Loucy (cell line): ENCODE data around the gene SNX20.
A peak's percentile ranks its signal among the peaks of the same experiment; 100 is the strongest.

Source experiments
- H2AFZ ChIP-seq: fragments of 200-600 bp; sonication (generic); 2 replicates; pipeline ENCODE4 v1.6.0; 2016; ENCODE audit warnings: antibody characterized with exemption, mild to moderate bottlenecking, low read length, moderate library complexity
- H3F3A ChIP-seq: fragments of 200-600 bp; 2 replicates; pipeline ENCODE4 v1.6.0; 2016; ENCODE audit warnings: antibody characterized with exemption, low read depth, mild to moderate bottlenecking
- H3K27me3 ChIP-seq: fragments of 200-600 bp; sonication (generic); 2 replicates; pipeline ENCODE4 v1.6.1; 2014; ENCODE audit warnings: low read length, mild to moderate bottlenecking; ENCODE audit not compliant: insufficient read depth, poor library complexity, severe bottlenecking
- H3K36me3 ChIP-seq: fragments of 200-600 bp; sonication (generic); 2 replicates; pipeline ENCODE4 v1.6.1; 2016; ENCODE audit warnings: low read length; ENCODE audit not compliant: insufficient read depth
- H3K4me1 ChIP-seq: fragments of 200-600 bp; sonication (generic); 2 replicates; pipeline ENCODE4 v1.5.1; 2014; ENCODE audit warnings: low read length, mild to moderate bottlenecking; ENCODE audit not compliant: insufficient read depth, poor library complexity, severe bottlenecking
- H3K4me2 ChIP-seq: fragments of 200-600 bp; sonication (generic); 2 replicates; pipeline ENCODE4 v1.6.0; 2014; ENCODE audit warnings: antibody characterized with exemption, low read length, low read depth, mild to moderate bottlenecking; ENCODE audit not compliant: poor library complexity, severe bottlenecking
- H3K4me3 ChIP-seq: fragments of 200-600 bp; sonication (generic); 2 replicates; pipeline ENCODE4 v1.5.1; 2014; ENCODE audit warnings: low read length, mild to moderate bottlenecking, mixed read lengths; ENCODE audit not compliant: poor library complexity, severe bottlenecking
- H3K79me2 ChIP-seq: fragments of 200-600 bp; sonication (generic); 2 replicates; pipeline ENCODE4 v1.6.1; 2014; ENCODE audit warnings: low read length; ENCODE audit not compliant: insufficient read depth
- H3K9ac ChIP-seq: fragments of 200-600 bp; sonication (generic); 2 replicates; pipeline ENCODE4 v1.6.0; 2014; ENCODE audit warnings: mild to moderate bottlenecking, low read depth, low read length, moderate library complexity; ENCODE audit not compliant: poor library complexity, severe bottlenecking
- H3K9me2 ChIP-seq: fragments of 200-600 bp; sonication (generic); replicated peaks from 2 replicates; pipeline ENCODE4 v1.6.1; 2016; ENCODE audit warnings: low read depth, low read length, mixed read lengths
- H3K9me3 ChIP-seq: fragments of 200-600 bp; sonication (generic); 2 replicates; pipeline ENCODE4 v1.6.1; 2014; ENCODE audit warnings: mild to moderate bottlenecking, antibody characterized with exemption, low read length, low read depth; ENCODE audit not compliant: insufficient read depth
- H4K20me1 ChIP-seq: fragments of 200-600 bp; sonication (generic); 2 replicates; pipeline ENCODE4 v1.6.0; 2014; ENCODE audit warnings: antibody characterized with exemption, low read length, mild to moderate bottlenecking; ENCODE audit not compliant: insufficient read depth, poor library complexity, severe bottlenecking
- EZH2phosphoT487 ChIP-seq: fragments of 200-600 bp; IDR thresholded peaks from 2 replicates; pipeline ENCODE4 v1.6.1; 2018; ENCODE audit warnings: antibody characterized with exemption, mild to moderate bottlenecking, moderate library complexity, borderline replicate concordance
- TF ChIP-seq, protein P1 (sequence below): fragments of 200-600 bp; sonication (generic); conservative IDR thresholded peaks from 2 replicates; pipeline ENCODE4 v1.5.1; 2014; ENCODE audit warnings: mild to moderate bottlenecking, antibody characterized with exemption, low read length

The SNX20 gene

DNA sequence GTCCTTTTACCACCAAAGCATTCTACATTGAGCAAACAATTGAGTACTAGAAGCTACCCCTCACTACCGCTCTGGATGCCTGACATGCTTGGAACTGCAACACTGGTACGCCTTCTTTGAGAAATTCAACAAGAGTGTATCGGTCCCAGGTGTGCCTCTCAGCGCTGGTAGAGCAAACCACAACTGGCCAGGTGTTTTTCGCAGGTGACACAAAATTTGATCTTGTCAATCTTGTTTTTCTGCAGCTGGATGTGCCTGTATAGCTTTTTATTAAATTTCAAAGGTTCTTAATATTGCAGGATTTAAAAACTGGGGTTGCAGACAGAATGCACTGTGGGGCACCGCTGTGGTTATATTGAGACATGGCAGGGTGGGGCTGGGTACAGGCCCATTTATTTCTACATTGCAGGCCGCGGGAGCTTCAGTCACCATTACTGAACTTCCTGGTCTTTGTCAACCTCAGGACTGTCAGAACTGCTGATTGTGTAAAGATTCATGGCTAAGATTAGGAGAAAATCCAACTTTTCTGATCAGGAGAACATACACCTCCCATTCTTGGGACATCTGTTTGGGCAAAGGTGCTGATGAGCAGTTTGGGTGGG is 4.5 kb upstream of the SNX20 start:
- H3K4me3 ChIP-seq: no peak overlapping the region
- peak overlapping the region; percentile 64 for H3K9ac ChIP-seq
- no peaks in the 10 kb centered on the region for H3K36me3 ChIP-seq
- no peaks in the 10 kb centered on the region for H3K9me3 ChIP-seq
- no peaks in the 10 kb centered on the region for H4K20me1 ChIP-seq
- H3F3A ChIP-seq: no peaks in the 10 kb centered on the region
- H3K4me2 ChIP-seq: no peak overlapping the region
- H2AFZ ChIP-seq: no peak overlapping the region
- peaks cover 10% of the 10 kb centered on the region for H3K79me2 ChIP-seq
- no peaks in the 10 kb centered on the region for H3K9me2 ChIP-seq
- TF ChIP-seq, protein P1, sequence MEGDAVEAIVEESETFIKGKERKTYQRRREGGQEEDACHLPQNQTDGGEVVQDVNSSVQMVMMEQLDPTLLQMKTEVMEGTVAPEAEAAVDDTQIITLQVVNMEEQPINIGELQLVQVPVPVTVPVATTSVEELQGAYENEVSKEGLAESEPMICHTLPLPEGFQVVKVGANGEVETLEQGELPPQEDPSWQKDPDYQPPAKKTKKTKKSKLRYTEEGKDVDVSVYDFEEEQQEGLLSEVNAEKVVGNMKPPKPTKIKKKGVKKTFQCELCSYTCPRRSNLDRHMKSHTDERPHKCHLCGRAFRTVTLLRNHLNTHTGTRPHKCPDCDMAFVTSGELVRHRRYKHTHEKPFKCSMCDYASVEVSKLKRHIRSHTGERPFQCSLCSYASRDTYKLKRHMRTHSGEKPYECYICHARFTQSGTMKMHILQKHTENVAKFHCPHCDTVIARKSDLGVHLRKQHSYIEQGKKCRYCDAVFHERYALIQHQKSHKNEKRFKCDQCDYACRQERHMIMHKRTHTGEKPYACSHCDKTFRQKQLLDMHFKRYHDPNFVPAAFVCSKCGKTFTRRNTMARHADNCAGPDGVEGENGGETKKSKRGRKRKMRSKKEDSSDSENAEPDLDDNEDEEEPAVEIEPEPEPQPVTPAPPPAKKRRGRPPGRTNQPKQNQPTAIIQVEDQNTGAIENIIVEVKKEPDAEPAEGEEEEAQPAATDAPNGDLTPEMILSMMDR: no peak
- no peak for TF ChIP-seq EZH2phosphoT487
- H3K27me3 ChIP-seq: no peaks in the 10 kb centered on the region
- H3K4me1 ChIP-seq: peaks cover 49% of the 10 kb centered on the region

DNA sequence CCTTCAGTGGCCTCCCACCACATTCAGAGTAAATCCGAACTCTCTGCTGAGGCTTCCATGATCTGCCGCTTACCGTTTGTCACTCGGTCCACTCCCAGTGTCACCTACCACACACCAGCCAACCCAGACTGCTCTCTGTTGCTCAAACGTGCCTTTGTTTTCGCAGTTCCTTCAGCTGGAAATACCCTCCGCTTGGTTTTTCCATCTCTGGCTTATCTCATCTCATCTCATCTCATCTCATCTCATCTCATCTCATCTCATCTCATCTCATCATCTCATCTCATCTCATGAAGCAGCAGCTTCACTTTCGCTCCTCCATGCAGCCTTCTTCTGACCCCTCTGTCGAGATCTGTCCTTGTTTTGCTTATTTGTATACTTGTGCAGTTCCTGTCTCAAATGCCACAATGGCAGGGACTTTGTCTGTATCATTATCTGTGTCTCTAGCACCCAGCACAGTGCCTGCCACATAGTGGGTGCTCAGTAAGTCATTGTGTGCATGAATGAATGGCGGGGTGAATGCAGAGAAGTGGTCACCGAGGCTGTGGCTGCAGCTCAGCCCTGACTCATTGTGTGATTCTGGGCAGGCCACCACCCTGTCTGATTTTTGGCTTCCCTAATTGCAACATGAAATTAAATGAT is 3.8 kb upstream of the SNX20 start:
- Histone ChIP-seq H3K36me3 (no peaks in the 10 kb centered on the region), H3K9ac (peak overlapping the region; percentile 64), H3K4me2 (peak overlapping the region; percentile 70), H3F3A (no peaks in the 10 kb centered on the region), H3K9me3 (no peaks in the 10 kb centered on the region), H3K9me2 (no peaks in the 10 kb centered on the region), H3K4me3 (no peak overlapping the region), H2AFZ (no peak overlapping the region), H4K20me1 (no peaks in the 10 kb centered on the region), H3K79me2 (peaks cover 16% of the 10 kb centered on the region), H3K4me1 (peaks cover 55% of the 10 kb centered on the region), H3K27me3 (no peaks in the 10 kb centered on the region)
- TF ChIP-seq, protein P1: no peak
- TF ChIP-seq EZH2phosphoT487: no peak

DNA sequence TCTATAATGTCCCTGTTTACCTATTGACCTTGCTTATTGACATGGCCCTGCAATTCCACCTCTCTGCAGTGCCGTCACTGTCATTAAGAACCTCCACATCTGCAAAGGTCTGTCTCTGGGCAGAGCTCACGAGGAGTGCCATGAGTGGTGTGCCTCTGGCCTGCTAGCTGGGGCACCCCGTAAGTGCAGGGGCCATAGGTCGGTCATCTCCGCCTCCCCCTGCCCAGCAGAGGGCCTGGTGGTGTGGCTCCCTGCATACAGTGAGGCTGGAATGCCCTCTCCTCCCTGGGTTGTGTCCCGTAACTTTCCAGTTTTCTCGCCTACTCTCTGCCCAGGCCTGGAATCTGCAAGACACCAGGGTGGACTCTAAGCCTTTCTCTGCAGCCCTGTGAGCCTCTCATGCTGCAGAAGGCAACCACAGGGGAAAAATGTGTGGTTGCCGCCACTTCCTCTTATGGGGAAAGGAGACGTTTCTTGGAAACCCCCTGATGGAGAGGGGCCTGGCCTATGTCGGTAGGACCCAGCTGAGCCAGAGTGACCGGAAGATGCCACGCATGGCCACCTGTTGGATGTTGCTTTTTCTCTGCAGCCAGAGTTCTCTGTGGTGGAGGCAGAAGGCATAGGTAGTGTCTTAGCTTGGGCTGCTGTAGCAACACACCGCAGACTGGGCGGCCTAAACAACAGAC is 2.7 kb upstream of the SNX20 start:
- TF ChIP-seq, protein P1: no peak
- TF ChIP-seq EZH2phosphoT487: no peak
- Histone ChIP-seq H3K36me3 (no peaks in the 10 kb centered on the region), H3K4me1 (peaks cover 63% of the 10 kb centered on the region), H3K9ac (peak overlapping the region; percentile 64), H3F3A (no peaks in the 10 kb centered on the region), H3K9me2 (no peaks in the 10 kb centered on the region), H3K9me3 (no peaks in the 10 kb centered on the region), H2AFZ (0 out of 2 replicates have a peak overlapping the region, but pooled peaks have one; percentile 14), H3K4me2 (peak overlapping the region; percentile 70), H4K20me1 (no peaks in the 10 kb centered on the region), H3K79me2 (peaks cover 27% of the 10 kb centered on the region), H3K27me3 (no peaks in the 10 kb centered on the region), H3K4me3 (peak overlapping the region; percentile 47)
